Caki2 (cell line): Measurements from ENCODE around the gene VAC14. TPM values are rescaled to one million over a fixed set of nuclear protein-coding genes. Genes with fewer than 3 reads are reported as not detected.

Experiments used
- DNase-seq: peaks from one replicate; pipeline ENCODE4 v3.0.0-alpha.2; 2015; ENCODE audit warnings: low read depth
- in situ Hi-C: cut with HindIII; loops from 2 replicates; pipeline ENCODE4 v1.10.0; 2016; ENCODE audit warnings: low sequenced_read_pairs, low pct_unique_long_range_greater_than_20kb, mixed read lengths
- total RNA-seq: library from RNA; depleted of rRNA; stranded (reverse); fragments of >200 nt; shearing (Covaris generic); gene quantifications from 2 replicates; pipeline ENCODE4 v1.2.3, GENCODE V29; 2014; ENCODE audit warnings: low replicate concordance

Gene VAC14
- total RNA-seq, 1 experiment from 2014 or later, result 56.6 TPM

- DNase-seq, result no peak
- in situ Hi-C loops, result no loop called here
Measured at GRCh38 chr16:70720425-70721201, 80.3 kb downstream of the VAC14 start.

- DNase-seq, result no peak
- in situ Hi-C loops, result no loop called here
Measured at GRCh38 chr16:70717065-70717464, 83.9 kb downstream of the VAC14 start.

GRCh38 chr16:70715860-70716357 lies 85.0 kb downstream of the VAC14 start:
- in situ Hi-C loops, result no loop called here
- DNase-seq, result no peak

GRCh38 chr16:70715055-70715858 lies 85.7 kb downstream of the VAC14 start:
- in situ Hi-C loops, result no loop called here
- DNase-seq, result peak; percentile 96

- in situ Hi-C loops, result no loop called here
- DNase-seq, result no peak
Measured at GRCh38 chr16:70714581-70715054, 86.3 kb downstream of the VAC14 start.

GRCh38 chr16:70713824-70714223 lies 87.1 kb downstream of the VAC14 start:
- in situ Hi-C loops, result no loop called here
- DNase-seq, result no peak

- no peak for DNase-seq
- in situ Hi-C loops, result no loop called here
Measured at GRCh38 chr16:70713342-70713741, 87.6 kb downstream of the VAC14 start.

GRCh38 chr16:70712942-70713341 lies 88.0 kb downstream of the VAC14 start:
- DNase-seq, result no peak

GRCh38 chr16:70712359-70712758 lies 88.6 kb downstream of the VAC14 start:
- in situ Hi-C loops, result no loop called here
- DNase-seq, result no peak

More at GRCh38 chr16:70712942-70713341, 88.0 kb downstream of the VAC14 start:
- in situ Hi-C loops, result no loop called here

GRCh38 chr16:70711211-70712031 lies 89.5 kb downstream of the VAC14 start:
- in situ Hi-C loops, result no loop called here
- no peak for DNase-seq

GRCh38 chr16:70710422-70711210 lies 90.3 kb downstream of the VAC14 start:
- in situ Hi-C loops, result no loop called here

GRCh38 chr16:70709942-70710341 lies 91.0 kb downstream of the VAC14 start:
- no peak for DNase-seq
- in situ Hi-C loops, result no loop called here

More at GRCh38 chr16:70710422-70711210, 90.3 kb downstream of the VAC14 start:
- no peak for DNase-seq

- in situ Hi-C loops, result no loop called here
- no peak for DNase-seq
Measured at GRCh38 chr16:70709457-70709856, 91.5 kb downstream of the VAC14 start.

- in situ Hi-C loops, result no loop called here
- DNase-seq, result no peak
Measured at GRCh38 chr16:70708366-70709246, 92.4 kb downstream of the VAC14 start.

- in situ Hi-C loops, result no loop called here
- DNase-seq, result peak; percentile 72
Measured at GRCh38 chr16:70706948-70707465, 94.0 kb downstream of the VAC14 start.

GRCh38 chr16:70705056-70705455 lies 95.9 kb downstream of the VAC14 start:
- in situ Hi-C loops, result no loop called here
- DNase-seq, result no peak
